ENCODE data around the gene XRCC3.
"Not testable (repeated sequence)": the region's sequence is repeated elsewhere in the genome, so short reads cannot be mapped to it uniquely, and the experiment has no call there.

XRCC3 gene

DNA sequence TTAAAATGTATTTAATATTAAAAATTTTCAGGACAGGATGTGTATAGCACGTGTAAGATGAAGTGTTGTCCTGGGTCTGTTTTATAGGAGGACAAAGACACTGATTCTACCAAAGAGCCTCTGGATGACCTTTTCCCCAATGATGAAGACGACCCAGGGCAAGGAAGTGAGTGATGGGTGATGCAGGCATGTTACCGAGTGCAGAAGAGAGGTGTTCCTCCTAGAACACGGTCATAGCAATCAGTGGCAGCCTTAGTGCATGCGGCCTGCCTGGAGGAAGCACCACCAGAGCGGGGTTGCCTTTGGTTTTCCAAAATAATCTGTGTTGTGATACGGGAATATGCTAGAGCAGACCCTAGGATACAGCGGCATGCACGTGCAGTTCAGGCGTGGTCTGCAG is 53.2 kb downstream of the XRCC3 start:
- DNase-seq: no peak

DNA sequence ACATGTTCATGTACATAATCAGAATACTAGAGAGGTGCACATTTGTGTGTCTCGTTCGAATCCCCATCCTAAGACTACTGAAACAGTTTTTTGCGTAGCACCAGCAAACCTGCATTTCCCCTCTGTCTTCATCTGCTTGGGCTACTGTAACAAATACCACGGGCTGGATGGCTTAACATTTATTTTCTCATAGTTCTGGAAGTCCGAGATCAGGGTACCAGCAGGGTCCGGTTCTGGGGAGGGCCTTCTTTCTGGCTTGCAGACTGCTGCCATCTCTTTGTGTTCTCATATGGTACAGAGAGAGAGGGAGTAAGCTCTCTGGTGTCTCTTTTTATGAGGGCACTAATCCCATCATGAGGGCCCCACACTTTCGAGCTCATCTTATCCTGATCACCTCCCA is 55.6 kb downstream of the XRCC3 start:
- DNase-seq: no peak

DNA sequence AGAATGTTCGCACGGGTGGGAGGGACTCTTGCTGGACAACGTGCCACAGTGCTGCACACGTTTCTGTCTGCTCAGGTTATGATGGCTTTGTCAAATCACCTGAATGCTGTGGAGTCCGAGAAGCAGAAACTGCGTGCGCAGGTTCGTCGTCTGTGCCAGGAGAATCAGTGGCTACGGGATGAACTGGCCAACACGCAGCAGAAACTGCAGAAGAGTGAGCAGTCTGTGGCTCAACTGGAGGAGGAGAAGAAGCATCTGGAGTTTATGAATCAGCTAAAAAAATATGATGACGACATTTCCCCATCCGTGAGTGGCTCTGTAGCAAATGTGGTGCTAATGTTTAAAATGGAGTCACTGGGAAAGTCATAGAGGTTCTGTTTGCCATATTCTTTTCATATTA is 57.8 kb downstream of the XRCC3 start:
- no peak for DNase-seq

DNA sequence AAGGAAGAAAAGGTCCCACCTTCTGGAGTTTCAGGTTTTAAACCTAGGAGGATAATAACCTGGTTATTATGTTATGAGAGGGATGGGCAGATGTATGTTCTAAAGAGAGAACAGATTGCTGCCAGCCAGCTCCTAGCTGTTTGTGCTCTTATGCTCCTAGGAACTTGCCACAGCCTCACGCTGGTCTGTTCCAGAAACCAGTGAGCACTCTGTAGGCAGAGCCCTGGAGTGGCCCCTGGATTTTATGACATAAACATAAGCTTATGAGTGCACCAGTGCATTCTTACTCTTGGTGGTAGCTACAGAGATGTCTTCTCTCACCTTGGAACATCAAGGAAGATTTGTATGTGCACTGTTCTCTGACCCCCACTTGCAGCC is 58.5 kb downstream of the XRCC3 start:
- DNase-seq: no peak

DNA sequence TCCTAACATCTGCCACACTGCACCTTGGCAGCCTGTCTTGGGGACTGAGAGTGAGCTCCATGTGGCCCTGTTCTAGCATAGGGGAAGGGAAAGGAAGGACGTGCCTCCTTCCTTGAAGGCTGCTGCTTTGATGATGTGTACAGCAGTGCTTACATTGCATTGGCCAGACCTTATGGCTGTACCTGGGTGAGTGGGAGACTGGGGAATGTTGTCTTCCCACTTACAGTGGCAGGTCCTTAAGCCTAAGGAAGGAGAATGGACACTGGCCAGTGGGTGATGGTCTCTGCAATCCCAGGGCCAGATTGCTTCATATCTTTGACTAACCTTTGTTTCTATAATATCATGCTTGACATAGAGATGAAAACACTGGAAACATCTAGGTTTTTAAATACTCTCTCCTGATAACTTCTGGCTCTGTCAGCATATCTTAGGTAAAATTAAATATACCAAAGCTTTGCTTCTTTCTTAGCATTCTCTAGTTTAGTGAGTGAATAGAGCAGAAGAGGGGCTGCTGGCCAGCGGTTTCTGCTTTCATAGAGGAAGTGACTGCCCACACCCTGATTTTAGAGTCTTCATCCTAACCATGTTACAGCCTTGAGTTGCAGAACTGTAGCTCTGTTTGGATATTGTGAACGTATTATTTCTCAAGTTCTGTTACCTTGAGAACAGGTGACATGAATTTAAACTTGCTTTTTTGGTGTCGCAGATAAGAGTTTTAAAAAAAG is 59.1 kb downstream of the XRCC3 start:
- no peak for DNase-seq

DNA sequence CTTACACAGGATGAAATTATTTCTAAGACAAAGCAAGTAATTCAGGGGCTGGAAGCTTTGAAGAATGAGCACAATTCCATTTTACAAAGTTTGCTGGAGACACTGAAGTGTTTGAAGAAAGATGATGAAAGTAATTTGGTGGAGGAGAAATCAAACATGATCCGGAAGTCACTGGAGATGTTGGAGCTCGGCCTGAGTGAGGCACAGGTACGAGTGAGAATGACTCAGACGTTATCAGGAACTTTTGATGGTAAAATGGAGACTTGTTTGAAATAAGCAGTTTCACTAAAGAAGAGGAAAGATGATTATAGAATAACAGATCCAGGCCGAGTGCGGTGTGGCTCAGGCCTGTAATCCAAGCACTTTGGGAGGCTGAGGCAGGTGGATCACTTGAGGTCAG is 60.6 kb downstream of the XRCC3 start:
- DNase-seq: no peak

DNA sequence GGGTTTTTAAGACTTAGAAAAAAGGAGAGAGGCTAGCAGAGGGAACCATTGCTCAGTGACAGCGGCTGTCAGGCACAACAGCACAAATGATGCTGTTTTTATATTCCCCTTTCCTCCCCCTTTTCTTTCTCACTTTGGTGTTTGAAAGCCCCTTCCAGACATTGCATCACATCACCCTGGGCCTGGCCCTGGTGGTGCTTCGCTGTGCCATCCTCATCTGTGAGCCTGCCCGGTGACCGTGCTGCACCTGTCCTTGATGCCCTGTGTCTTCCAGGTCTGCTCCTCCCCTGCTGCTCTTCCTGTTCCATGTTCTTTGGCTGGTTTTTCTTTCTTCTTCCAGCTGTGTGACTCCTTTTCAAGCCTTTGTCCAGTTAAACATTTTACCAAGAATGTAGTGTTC is 61.4 kb downstream of the XRCC3 start:
- DNase-seq: no peak

DNA sequence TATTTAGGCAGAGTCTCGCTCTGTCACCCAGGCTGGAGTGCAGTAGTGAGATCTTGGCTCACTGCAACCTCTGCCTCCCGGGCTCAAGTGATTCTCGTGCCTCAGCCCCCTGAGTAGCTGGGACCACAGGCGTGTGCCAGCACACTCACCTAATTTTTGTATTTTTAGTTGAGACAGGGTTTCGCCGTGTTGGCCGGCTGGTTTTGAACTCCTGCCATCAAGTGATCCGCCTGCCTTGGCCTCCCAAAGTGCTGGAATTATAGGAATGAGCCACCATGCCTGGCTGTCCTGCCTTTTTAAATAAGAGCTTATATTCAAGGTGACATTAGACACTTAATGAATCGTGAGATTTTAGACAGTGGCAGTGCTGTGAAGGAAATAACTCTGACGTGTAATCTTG is 61.9 kb downstream of the XRCC3 start:
- not testable (repeated sequence) for DNase-seq

DNA sequence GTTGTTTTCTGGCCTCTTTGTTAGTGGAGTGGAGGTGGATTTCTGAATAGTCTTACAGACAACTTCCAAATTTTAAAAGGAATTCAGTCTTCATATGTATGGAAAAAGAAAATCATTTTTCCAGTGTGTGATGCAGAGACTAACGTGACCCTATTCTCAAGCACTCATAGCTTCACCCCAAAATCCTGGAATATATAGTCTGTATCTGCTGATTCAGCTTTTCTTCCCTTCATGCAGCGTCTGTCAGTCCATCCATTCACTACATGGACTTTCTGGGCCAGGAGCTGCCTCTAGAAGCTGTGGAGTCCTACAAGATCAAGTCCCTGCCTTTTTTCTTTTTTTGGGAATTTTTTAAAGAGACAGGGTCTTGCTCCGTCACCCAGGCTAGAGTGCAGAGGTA is 62.4 kb downstream of the XRCC3 start:
- no peak for DNase-seq

DNA sequence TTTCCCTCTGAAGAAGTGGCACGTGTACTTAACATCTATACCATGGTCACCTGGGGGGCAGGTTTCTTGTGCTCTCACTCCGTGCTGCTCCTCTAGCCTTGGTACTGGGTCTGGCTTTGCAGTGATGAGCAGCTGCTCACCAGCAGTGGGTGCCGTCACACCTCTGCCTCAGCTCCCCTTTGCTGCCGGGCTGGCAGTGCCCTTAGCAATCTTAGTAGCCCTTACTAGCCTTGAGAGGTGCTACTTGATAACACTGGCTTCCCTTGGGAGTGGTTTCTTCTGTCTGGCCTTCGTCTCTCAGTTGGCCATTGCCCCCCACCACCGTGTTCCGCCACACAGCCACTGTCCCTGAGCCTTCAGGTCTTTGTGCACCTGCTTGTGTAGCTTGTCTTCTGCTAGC is 63.7 kb downstream of the XRCC3 start:
- DNase-seq: no peak

DNA sequence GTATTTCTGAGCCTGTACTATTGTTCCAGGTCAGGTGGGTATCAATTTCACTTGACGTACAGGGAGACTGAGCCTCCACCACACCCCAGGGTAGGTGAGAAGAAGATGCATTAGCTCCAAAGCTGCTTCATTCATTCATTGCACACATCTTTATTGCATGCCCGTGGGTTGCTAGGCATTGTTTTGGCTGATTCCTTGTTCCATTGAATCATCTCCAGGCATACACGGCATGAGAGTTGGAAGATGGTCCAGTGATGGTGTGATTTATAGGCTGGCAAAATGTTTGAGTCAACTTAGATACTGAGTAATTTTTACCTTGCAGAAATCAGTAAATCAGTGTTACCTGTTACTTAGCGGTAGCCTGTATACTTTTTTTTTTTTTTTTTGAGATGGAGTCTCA is 65.0 kb downstream of the XRCC3 start:
- no peak for DNase-seq

DNA sequence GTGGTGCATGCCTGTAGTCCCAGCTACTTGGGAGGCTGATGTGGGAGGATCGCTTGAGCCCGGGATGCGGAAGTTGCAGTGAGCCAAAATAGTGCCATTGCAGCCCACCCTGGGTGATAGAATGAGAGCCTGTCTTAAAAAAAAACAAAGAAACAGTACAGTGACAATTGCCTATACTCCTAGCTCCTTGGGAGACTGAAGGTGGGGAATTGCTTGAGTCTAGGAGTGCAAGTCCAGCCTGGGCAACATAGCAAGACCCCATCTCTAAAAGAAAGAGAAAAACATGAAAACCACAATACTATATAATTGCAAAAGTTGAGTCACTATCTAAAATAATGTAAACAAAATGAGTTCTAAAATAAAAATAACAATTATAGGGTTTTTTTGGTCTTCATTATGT is 66.2 kb downstream of the XRCC3 start:
- DNase-seq: no peak
